Heart right ventricle (tissue), 16 donors: ENCODE measurements around the gene NOX1. TPM values are rescaled to one million over a fixed set of nuclear protein-coding genes. Genes with fewer than 3 reads are reported as not detected.
"Not testable (repeated sequence)": the region's sequence is repeated elsewhere in the genome, so short reads cannot be mapped to it uniquely, and the experiment has no call there.

Experiments
- ATAC-seq, 8 donors: fragments of 200-7000 bp; cut with Tn5 transposase; one replicate each; pipeline ENCODE4 v1.9.1; 2020; ENCODE audit warnings: mild to moderate bottlenecking in 8 of 8, moderate library complexity in 8 of 8, moderate number of reproducible peaks in 1 of 8
- DNase-seq, 2 donors: peaks; one replicate each; pipeline ENCODE4 v3.0.0-alpha.2; 2020
- H3K27ac ChIP-seq, 10 donors: fragments of 200-600 bp; sonication (generic) in 2 of 10; one replicate each; pipeline versions ENCODE4 v1.5.0 to v1.8.0; 2020 to 2022; ENCODE audit warnings: mild to moderate bottlenecking in 3 of 10
- H3K27me3 ChIP-seq, 7 donors: fragments of 200-600 bp; one replicate each; pipeline ENCODE4 v1.8.0; 2021 to 2022; ENCODE audit warnings: mild to moderate bottlenecking in 2 of 7
- H3K36me3 ChIP-seq, 9 donors: fragments of 200-600 bp; sonication (generic) in 1 of 9; one replicate each; pipeline versions ENCODE4 v1.5.0 to v1.8.0; 2020 to 2022; ENCODE audit warnings: mild to moderate bottlenecking in 2 of 9
- H3K4me1 ChIP-seq, 9 donors: fragments of 200-600 bp; sonication (generic) in 1 of 9; one replicate each; pipeline versions ENCODE4 v1.5.0 to v1.8.0; 2020 to 2022; ENCODE audit warnings: mild to moderate bottlenecking in 4 of 9
- H3K4me3 ChIP-seq, 10 donors: fragments of 200-600 bp; sonication (generic) in 2 of 10; one replicate each; pipeline versions ENCODE4 v1.5.0 to v1.8.0; 2020 to 2022; ENCODE audit warnings: mild to moderate bottlenecking in 7 of 10, moderate library complexity in 2 of 10
- H3K9me3 ChIP-seq, 11 donors: fragments of 200-600 bp in 10 of 11; sonication (generic) in 2 of 11; one replicate each; pipeline versions ENCODE4 v1.5.0 to v1.8.0; 2013 to 2022; ENCODE audit warnings: mild to moderate bottlenecking in 2 of 11, control low read depth in 1 of 11, moderate library complexity in 1 of 11
- CTCF ChIP-seq, 9 donors: fragments of 200-600 bp; sonication (generic) in 2 of 9; IDR thresholded peaks; one replicate each; pipeline versions ENCODE4 v1.5.0 to v1.8.0; 2021 to 2022; ENCODE audit warnings: antibody characterized with exemption in 9 of 9, mild to moderate bottlenecking in 5 of 9, moderate library complexity in 1 of 9
- WGBS, 2 donors: extraction: QIAGEN DNeasy Blood & Tissue Kit; methylation state at CpG; one replicate each; pipeline ENCODE4 v1.1.7; 2013; ENCODE audit warnings: inconsistent platforms in 1 of 2; 5-methylcytosine and 5-hydroxymethylcytosine counted together
- intact Hi-C, 10 donors: fragments of 100-400 bp; cut with DNase I; formaldehyde crosslinking; loops; one replicate each; pipeline versions ENCODE4 v1.11.1 to v1.14.2; 2022
- polyA plus RNA-seq, 2 donors: library from polyadenylated mRNA; stranded (reverse); fragments of 200-250 nt; gene quantifications; one replicate each; pipeline ENCODE4 v1.2.3, GENCODE V29; 2013
- total RNA-seq, 10 donors: library from RNA; stranded (reverse); fragmentation: NEBNext Ultra II Directional in 3 of 10; extraction: Animal tissue kit (Norgen Biotek cat#: 25700) in 3 of 10; gene quantifications; one replicate each; pipeline versions ENCODE4 v1.2.1 to v1.2.4, GENCODE V29; 2021 to 2023
- donor health status: Arrhythmogenic right ventricular cardiomyopathy.
- donor health status: ischemic (EF 13 %, LVEDD 7.1; RV severe dilation, severe dysfunction).
- donor health status: healthy with polysubstance abuse.
- donor health status: DM: no; HTN: yes; CAD: no.
- donor health status: DM: no; HTN: no; CAD: no.
- donor health status: ischemic (EF 25% LVEDD 6.9; RV normal size, moderate dysfunction).
- donor health status: ischemic (EF 25% LVEDD 5.7; RV mildly dilated, moderate dysfunction).
- donor health status: healthy.
- donor health status: DM: yes; HTN: yes; CAD: no.
- donor health status: Ischemic cardiomyopathy.
- donor health status: ischemic (EF 35%, LVEDD 5.7; RV mildly dilated, moderate dysfunction).
- donor health status: nonischemic (EF 11% LVEDD 7.7; RV severe dilation, severe dysfunction).
- donor health status: DM: yes; HTN: yes; CAD: no.
- donor health status: PGD.
- donor health status: ischemic (EF 29% LVEDD 5.4; RV normal size, mild dysfunction).
- donor health status: nonischemic (EF 23%, LVEDD 6.1; RV moderate dilation, normal function).

Gene NOX1
- total and polyA plus RNA-seq, 12 donors: not detected

GRCh38 chrX:100819837-100820666, 54.1 kb downstream of the NOX1 start, which contains the start of gene CSTF2:
CSTF2 (plus strand) TSS chrX:100820391; CDS start chrX:100820417, 26 bp downstream.
- H3K27me3 ChIP-seq: peaks cover 0 to 37% (median 0%) of the 10 kb centered on the region in 7 donors
- ATAC-seq (peak; percentile 99 to 100 (median 100)), DNase-seq (peak; percentile 71 to 80)
- peaks cover 0 to 7% (median 3%) of the 10 kb centered on the region in 9 donors for H3K4me1 ChIP-seq
- intact Hi-C loops: loop anchor here in 1 of 10 donors (5.0 kb wide), 1 partner anchor 277 kb away; the partner anchor contains the start of gene CENPI
- WGBS, 2 donors: 0% methylated on average over 48 to 49 of the region's 49 CpGs
- H3K36me3 ChIP-seq: peaks cover 0 to 33% (median 0%) of the 10 kb centered on the region in 9 donors
- peak within 1 kb of the TSS; percentile 34 to 75 (median 66) for H3K4me3 ChIP-seq
- peak in 4 of 9 donors; percentile 4 to 33 (median 18) for TF ChIP-seq CTCF (IDR thresholded peaks at IDR 0.05)
- peak within 1 kb of the TSS in 8 of 10 donors; percentile 26 to 62 (median 57) for H3K27ac ChIP-seq
- H3K9me3 ChIP-seq: peaks cover 0 to 7% (median 0%) of the 10 kb centered on the region in 11 donors

GRCh38 chrX:100819534-100819836, 54.7 kb downstream of the NOX1 start:
- Histone ChIP-seq H3K27ac (peak overlapping the region in 6 of 10 donors; percentile 35 to 62 (median 59)), H3K4me1 (peaks cover 0 to 7% (median 3%) of the 10 kb centered on the region in 9 donors), H3K27me3 (peaks cover 0 to 41% (median 0%) of the 10 kb centered on the region in 7 donors), H3K4me3 (peak overlapping the region; percentile 34 to 75 (median 66)), H3K36me3 (peaks cover 0 to 27% (median 0%) of the 10 kb centered on the region in 9 donors), H3K9me3 (peaks cover 0 to 7% (median 0%) of the 10 kb centered on the region in 11 donors)
- DNase-seq: no peak
- intact Hi-C loops: no loop called here
- WGBS, 2 donors: 7 to 13% methylated on average over 14 to 15 of the region's 15 CpGs
- no peak for TF ChIP-seq CTCF (IDR thresholded peaks at IDR 0.05)
- ATAC-seq: peak in 1 of 8 donors; percentile 39

- Histone ChIP-seq H3K4me3 (no peak overlapping the region), H3K27ac (no peak overlapping the region), H3K4me1 (peaks cover 0 to 7% (median 3%) of the 10 kb centered on the region in 9 donors), H3K9me3 (peaks cover 0 to 7% (median 0%) of the 10 kb centered on the region in 11 donors), H3K27me3 (peaks cover 0 to 63% (median 3%) of the 10 kb centered on the region in 7 donors), H3K36me3 (peaks cover 0 to 6% (median 0%) of the 10 kb centered on the region in 9 donors)
- no peak for DNase-seq
- 54 to 67% methylated on average over 2 of the region's 2 CpGs for WGBS, 2 donors
- ATAC-seq: no peak
- intact Hi-C loops: no loop called here
- no peak for TF ChIP-seq CTCF (IDR thresholded peaks at IDR 0.05)
These were observed 56.8 kb downstream of the NOX1 start for GRCh38 chrX:100817340-100817739.

- Histone ChIP-seq H3K9me3 (no peaks in the 10 kb centered on the region), H3K27me3 (peaks cover 0 to 79% (median 3%) of the 10 kb centered on the region in 7 donors), H3K27ac (no peak overlapping the region), H3K4me1 (no peaks in the 10 kb centered on the region), H3K4me3 (no peak overlapping the region), H3K36me3 (no peaks in the 10 kb centered on the region)
- DNase-seq (no peak), ATAC-seq (no peak)
- intact Hi-C loops: no loop called here
- TF ChIP-seq CTCF (IDR thresholded peaks at IDR 0.05): no peak
- 31 to 38% methylated on average over 11 to 12 of the region's 12 CpGs for WGBS, 2 donors
These were observed 61.7 kb downstream of the NOX1 start for GRCh38 chrX:100812216-100813158.

- peaks cover 0 to 45% (median 3%) of the 10 kb centered on the region in 7 donors for H3K27me3 ChIP-seq
- H3K4me3 ChIP-seq, ATAC-seq, intact Hi-C loops, H3K4me1 ChIP-seq, DNase-seq, H3K27ac ChIP-seq, H3K36me3 ChIP-seq: not testable (repeated sequence)
- peaks cover 0 to 16% (median 0%) of the 10 kb centered on the region in 11 donors for H3K9me3 ChIP-seq
- WGBS, 2 donors: 92 to 93% methylated on average over 7 of the region's 7 CpGs
These were observed 65.9 kb downstream of the NOX1 start for GRCh38 chrX:100808265-100808664.
